Measurements from ENCODE around the gene RBM17.
"Not testable (repeated sequence)": the region's sequence is repeated elsewhere in the genome, so short reads cannot be mapped to it uniquely, and the experiment has no call there.

The RBM17 gene

DNA sequence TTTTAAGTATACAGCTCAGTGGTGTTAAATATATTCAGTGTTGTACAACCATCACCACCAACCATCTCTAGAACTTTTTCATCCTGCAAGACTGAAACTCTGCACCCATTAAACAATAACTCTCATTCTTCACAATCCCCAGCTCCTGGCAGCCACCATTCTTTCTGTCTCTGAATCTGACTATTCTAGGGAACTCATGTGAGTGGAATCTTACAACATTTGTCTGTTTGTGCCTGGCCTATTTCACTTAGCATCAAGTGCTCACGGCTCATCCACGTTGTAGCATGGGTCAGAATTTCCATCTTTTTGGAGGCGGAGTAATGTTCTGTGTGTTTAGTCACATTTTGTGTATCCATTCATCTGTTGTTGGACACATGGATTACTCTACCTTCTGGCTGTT lies 73.1 kb downstream of the RBM17 start:
- no peak for DNase-seq (ENCODE audit: low read depth)

DNA sequence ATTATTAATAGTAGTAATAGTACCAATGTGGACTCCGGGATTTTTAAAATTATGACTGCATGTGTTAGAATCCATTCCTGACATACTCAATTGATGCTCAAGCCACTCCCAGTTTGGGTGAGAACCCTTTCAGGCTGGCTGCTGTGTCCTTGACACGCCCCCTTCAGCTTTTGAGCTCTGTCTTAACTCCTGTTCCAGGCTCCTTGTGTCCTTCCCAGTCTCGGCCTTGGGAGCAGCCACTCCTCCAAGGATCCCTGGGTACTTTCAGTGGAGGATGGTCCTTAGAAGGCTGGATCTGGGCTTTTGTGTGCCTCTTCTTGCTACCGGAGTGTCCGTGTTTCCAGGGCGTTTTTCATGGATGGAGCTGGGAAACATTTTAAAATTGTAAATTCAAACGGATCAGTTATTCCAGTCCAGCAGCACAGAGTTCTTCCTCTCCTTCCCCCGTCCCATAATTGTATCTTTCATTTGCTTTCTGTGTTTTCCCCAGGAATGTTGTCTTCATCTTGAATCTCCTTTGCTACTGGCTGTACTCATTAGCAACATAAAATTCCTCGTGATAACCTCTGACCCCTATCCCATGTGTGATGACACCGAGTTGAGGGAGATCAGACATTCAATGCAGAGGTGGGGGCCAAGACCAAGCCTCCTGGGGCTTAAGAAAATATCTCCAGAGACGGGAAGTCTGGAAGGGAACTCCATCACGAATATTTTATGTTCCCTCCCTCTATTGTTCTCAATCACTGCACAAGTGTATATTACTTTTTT lies 73.9 kb downstream of the RBM17 start:
- no peak for DNase-seq (ENCODE audit: low read depth)

DNA sequence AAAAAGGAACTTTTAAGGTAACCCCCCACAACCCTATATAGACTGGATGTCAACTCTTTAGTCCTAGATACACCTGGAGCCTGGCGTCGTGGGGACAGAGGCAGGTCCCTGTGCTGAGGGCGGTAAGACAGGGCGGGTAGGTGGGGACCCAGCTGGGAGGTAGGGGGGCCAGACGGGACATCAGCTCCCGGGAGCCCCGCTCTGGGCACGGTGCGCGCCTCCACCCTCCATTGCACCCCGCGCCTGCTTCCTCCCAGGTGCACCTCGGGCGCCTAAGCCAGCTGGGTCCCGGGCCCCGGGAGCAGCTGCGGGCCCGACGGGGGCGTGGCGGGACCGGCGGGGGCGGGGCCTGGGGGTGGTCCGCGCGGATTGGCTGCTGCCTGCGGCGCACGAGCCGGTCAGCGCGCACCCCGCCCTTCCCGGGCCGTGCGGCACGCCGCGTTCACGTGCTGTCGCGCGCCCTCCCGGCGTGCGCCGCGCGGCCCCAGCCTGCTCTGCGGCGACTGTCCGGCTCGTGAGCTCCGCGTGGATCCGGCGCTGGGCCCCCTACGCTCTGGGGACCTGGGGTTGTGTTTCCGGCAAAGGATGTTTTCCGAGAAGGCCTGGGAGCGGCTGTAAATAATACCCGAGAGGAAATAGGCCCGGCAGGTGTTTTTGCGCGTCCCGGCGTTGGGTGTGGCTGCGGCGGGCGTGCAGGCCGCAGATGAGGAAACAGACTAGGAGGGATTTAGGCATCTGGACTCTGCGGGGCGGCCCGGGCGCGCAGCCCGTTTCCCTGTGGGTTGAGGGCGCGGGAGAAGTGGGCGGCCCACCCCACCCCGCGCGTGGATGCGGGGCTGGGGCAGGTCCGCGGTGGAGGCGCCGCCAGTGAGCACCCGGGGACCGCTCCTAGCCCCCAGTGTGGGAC lies 74.8 kb downstream of the RBM17 start:
- peak; percentile 75 for DNase-seq (ENCODE audit: low read depth)

DNA sequence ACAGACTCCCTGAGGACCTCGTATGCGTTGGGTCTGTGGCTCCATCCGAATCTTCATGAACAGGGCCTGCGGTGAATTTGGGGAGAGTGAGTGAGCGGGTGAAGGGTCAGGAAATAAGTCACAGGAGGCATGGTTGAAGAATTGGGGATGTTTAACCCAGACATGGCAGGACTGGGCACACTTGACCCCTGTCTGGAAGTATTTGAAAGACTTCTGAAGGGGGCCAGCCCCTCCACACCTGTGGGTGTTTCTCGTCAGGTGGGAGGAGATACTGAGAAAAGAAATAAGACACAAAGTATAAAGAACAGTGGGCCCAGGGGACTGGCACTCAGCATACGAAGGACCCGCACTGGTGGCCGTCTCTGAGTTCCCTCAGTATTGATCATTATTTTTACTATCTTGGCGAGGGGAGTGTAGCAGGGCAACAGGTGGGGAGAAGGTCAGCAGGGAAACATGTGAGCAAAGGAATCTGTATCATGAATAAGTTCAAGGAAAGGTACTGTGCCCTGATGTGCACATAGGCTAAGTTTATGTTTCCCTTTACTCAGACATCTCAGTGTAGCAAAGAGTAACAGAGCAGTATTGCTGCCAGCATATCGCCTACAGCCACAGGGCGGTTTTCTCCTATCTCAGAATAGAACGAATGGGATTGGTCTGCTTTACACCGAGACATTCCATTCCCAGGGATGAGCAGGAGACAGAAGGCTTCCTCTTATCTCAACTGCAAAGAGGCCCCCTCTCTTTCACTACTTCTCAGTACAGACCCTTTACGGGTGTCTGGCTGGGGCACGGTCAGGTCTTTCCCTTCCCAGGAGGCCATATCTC lies 75.6 kb downstream of the RBM17 start:
- DNase-seq (ENCODE audit: low read depth), result no peak

DNA sequence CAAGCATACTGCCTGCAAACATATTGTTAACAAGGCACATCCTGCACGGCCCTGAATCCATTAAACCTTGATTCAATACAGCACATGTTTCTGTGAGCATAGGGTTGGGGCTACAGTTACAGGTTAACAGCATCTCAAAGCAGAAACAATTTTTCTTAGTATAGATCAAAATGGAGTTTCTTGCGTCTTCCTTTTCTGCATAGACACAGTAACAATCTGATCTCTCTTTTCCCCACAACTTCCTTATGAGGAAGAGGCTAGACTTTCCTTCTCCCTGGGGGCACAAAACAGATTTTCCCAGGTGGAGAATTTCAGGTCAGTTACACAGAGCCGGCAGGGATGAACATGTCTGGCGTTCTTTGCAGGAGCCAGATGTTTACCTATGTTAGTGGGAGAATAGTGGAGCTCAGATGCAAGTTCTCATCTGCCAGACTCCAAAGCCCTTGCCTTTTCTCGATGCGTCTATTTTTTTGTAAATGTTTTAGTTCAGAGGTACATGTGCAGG lies 76.4 kb downstream of the RBM17 start:
- no peak for DNase-seq (ENCODE audit: low read depth)

DNA sequence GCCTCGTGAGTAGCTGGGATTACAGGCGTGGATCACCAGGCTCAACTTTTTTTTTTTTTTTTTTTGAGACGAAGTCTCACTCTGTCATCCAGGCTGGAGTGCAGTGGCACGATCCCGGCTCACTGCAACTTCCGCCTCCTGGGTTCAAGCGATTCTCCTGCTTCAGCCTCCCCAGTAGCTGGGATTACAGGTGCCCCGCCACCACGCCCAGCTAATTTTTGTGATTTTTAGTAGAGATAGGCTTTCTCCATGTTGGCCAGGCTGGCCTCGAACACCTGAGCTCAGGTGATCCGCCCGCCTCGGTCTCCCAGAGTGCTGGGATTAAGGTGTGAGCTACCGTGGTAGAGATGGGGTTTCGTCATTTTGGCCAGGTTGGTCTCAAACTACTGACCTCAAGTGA lies 77.1 kb downstream of the RBM17 start:
- not testable (repeated sequence) for DNase-seq (ENCODE audit: low read depth)

All from fibroblast of the conjunctiva (primary cell).